ENCODE measurements around the gene NME4. TPM values are rescaled to one million over a fixed set of nuclear protein-coding genes. Genes with fewer than 3 reads are reported as not detected.

Gene NME4
- total RNA-seq, 4 donors from 2014 or later: 25.3 to 29.9 (median 27.7) TPM

GRCh38 chr16:373020-373598 is 23.9 kb upstream of the NME4 start:
- Histone ChIP-seq H3K9me3 (no peaks in the 10 kb centered on the region), H3K4me3 (no peak overlapping the region), H3K27ac (no peak overlapping the region), H3K4me1 (peaks cover 20% of the 10 kb centered on the region), H3K27me3 (no peaks in the 10 kb centered on the region), H3K36me3 (peaks cover 62% of the 10 kb centered on the region)
- 97% methylated on average over 4 of the region's 5 CpGs for WGBS
- TF ChIP-seq POLR2AphosphoS5 (IDR thresholded peaks at IDR 0.05): no peak
- no peak for TF ChIP-seq POLR2A (IDR thresholded peaks at IDR 0.05)
- TF ChIP-seq EP300 (IDR thresholded peaks at IDR 0.05): no peak
- no peak for TF ChIP-seq CTCF (IDR thresholded peaks at IDR 0.05)
- DNase-seq (ENCODE audit: low spot score in 2 of 2): no peak

GRCh38 chr16:373848-374615 is 23.0 kb upstream of the NME4 start:
- TF ChIP-seq EP300 (IDR thresholded peaks at IDR 0.05): no peak
- peaks cover 55% of the 10 kb centered on the region for H3K36me3 ChIP-seq
- H3K9me3 ChIP-seq: no peaks in the 10 kb centered on the region
- peaks cover 21% of the 10 kb centered on the region for H3K4me1 ChIP-seq
- H3K27me3 ChIP-seq: no peaks in the 10 kb centered on the region
- no peak overlapping the region for H3K4me3 ChIP-seq
- DNase-seq (ENCODE audit: low spot score in 2 of 2): peak in 1 of 2 donors; percentile 62
- no peak overlapping the region for H3K27ac ChIP-seq
- WGBS: 92% methylated on average over 24 of the region's 44 CpGs

- Histone ChIP-seq H3K4me1 (peaks cover 21% of the 10 kb centered on the region), H3K36me3 (peaks cover 55% of the 10 kb centered on the region), H3K27me3 (no peaks in the 10 kb centered on the region), H3K27ac (no peak overlapping the region), H3K9me3 (no peaks in the 10 kb centered on the region), H3K4me3 (no peak overlapping the region)
- no peak for TF ChIP-seq POLR2A (IDR thresholded peaks at IDR 0.05)
- no peak for TF ChIP-seq EP300 (IDR thresholded peaks at IDR 0.05)
- TF ChIP-seq CTCF (IDR thresholded peaks at IDR 0.05): no peak
- no peak for TF ChIP-seq POLR2AphosphoS5 (IDR thresholded peaks at IDR 0.05)
- no peak for DNase-seq (ENCODE audit: low spot score in 2 of 2)
- WGBS: 70% methylated on average over 3 of the region's 9 CpGs
Observed at GRCh38 chr16:374616-374926, 22.4 kb upstream of the NME4 start.

GRCh38 chr16:375212-375611 is 21.8 kb upstream of the NME4 start:
- Histone ChIP-seq H3K36me3 (peaks cover 55% of the 10 kb centered on the region), H3K9me3 (no peaks in the 10 kb centered on the region), H3K4me3 (no peak overlapping the region), H3K4me1 (peaks cover 21% of the 10 kb centered on the region), H3K27me3 (no peaks in the 10 kb centered on the region), H3K27ac (no peak overlapping the region)
- 88% methylated on average over 20 of the region's 23 CpGs for WGBS
- no peak for DNase-seq (ENCODE audit: low spot score in 2 of 2)
- TF ChIP-seq CTCF (IDR thresholded peaks at IDR 0.05): no peak
- TF ChIP-seq POLR2A (IDR thresholded peaks at IDR 0.05): no peak
- TF ChIP-seq EP300 (IDR thresholded peaks at IDR 0.05): no peak
- TF ChIP-seq POLR2AphosphoS5 (IDR thresholded peaks at IDR 0.05): no peak

- Histone ChIP-seq H3K27ac (no peak overlapping the region), H3K27me3 (no peaks in the 10 kb centered on the region), H3K36me3 (peaks cover 55% of the 10 kb centered on the region), H3K4me3 (no peak overlapping the region), H3K4me1 (peaks cover 23% of the 10 kb centered on the region), H3K9me3 (no peaks in the 10 kb centered on the region)
- WGBS: no CpG with 5 or more reads among the region's 44 CpGs
- DNase-seq (ENCODE audit: low spot score in 2 of 2): no peak
- TF ChIP-seq CTCF (IDR thresholded peaks at IDR 0.05) (no peak), POLR2AphosphoS5 (IDR thresholded peaks at IDR 0.05) (no peak), EP300 (IDR thresholded peaks at IDR 0.05) (no peak), POLR2A (IDR thresholded peaks at IDR 0.05) (no peak)
Observed at GRCh38 chr16:375927-376816, 20.8 kb upstream of the NME4 start.

All from suprapubic skin (tissue), 4 donors.